OCI-LY3 (cell line): ENCODE measurements around the gene SLC39A3.

Experiments used
- H2AFZ ChIP-seq: fragments of 200-600, 300-600 bp; shearing (Covaris generic); 2 replicates; pipeline ENCODE4 v1.6.0; 2014; ENCODE audit warnings: antibody characterized with exemption, low read depth, low read length
- H3K27ac ChIP-seq: fragments of 200-600, 300-600 bp; sonication (generic); 2 replicates; pipeline ENCODE4 v1.5.1; 2014; ENCODE audit warnings: mild to moderate bottlenecking, low read length, moderate library complexity, mixed read lengths
- H3K27me3 ChIP-seq: fragments of 200-600, 300-600 bp; sonication (generic); 2 replicates; pipeline ENCODE4 v1.6.1; 2014; ENCODE audit warnings: low read depth, low read length, mixed read lengths
- H3K36me3 ChIP-seq: fragments of 200-600, 300-600 bp; sonication (generic); replicated peaks from 2 replicates; pipeline ENCODE3; 2014; ENCODE audit warnings: low read depth, low read length, mixed read lengths
- H3K4me1 ChIP-seq: fragments of 300-600, 200-600 bp; sonication (generic); 2 replicates; pipeline ENCODE4 v1.6.1; 2014; ENCODE audit warnings: low read length, mixed read lengths
- H3K4me2 ChIP-seq: fragments of 200-600, 300-600 bp; sonication (generic); 2 replicates; pipeline ENCODE4 v1.6.1; 2014; ENCODE audit warnings: low read length, mixed read lengths
- H3K4me3 ChIP-seq: fragments of 300-600, 200-600 bp; sonication (generic); 2 replicates; pipeline ENCODE4 v1.5.1; 2014; ENCODE audit warnings: antibody characterized with exemption, mild to moderate bottlenecking, low read length, moderate library complexity
- H3K79me2 ChIP-seq: fragments of 300-600, 200-600 bp; shearing (Covaris generic); 2 replicates; pipeline ENCODE4 v1.6.1; 2014; ENCODE audit warnings: mild to moderate bottlenecking, low read length, mixed read lengths
- H3K9ac ChIP-seq: fragments of 300-600, 200-600 bp; shearing (Covaris generic); 2 replicates; pipeline ENCODE4 v1.6.0; 2014; ENCODE audit warnings: mild to moderate bottlenecking, low read length, moderate library complexity
- H3K9me3 ChIP-seq: fragments of 200-600, 300-600 bp; shearing (Covaris generic); 2 replicates; pipeline ENCODE4 v1.6.1; 2014; ENCODE audit warnings: low read length, mixed read lengths; ENCODE audit not compliant: insufficient read depth
- H4K20me1 ChIP-seq: fragments of 200-600, 300-600 bp; sonication (generic); 2 replicates; pipeline ENCODE4 v1.6.1; 2016; ENCODE audit warnings: low read length, mixed read lengths; ENCODE audit not compliant: insufficient read depth
- CTCF ChIP-seq: fragments of 200-600, 300-600 bp; sonication (generic); IDR thresholded peaks from 2 replicates; pipeline ENCODE4 v1.5.1; 2014; ENCODE audit warnings: antibody characterized with exemption, low read length, low read depth
- EZH2phosphoT487 ChIP-seq: fragments of 200-600 bp; shearing (Covaris generic); IDR thresholded peaks from 2 replicates; pipeline ENCODE4 v1.6.1; 2018; ENCODE audit warnings: antibody characterized with exemption, mixed run types, low read depth

SLC39A3 gene

GRCh38 chr19:2690856-2691255 lies 49.0 kb downstream of the SLC39A3 start:
- H2AFZ ChIP-seq, result no peak overlapping the region
- no peaks in the 10 kb centered on the region for H3K79me2 ChIP-seq
- 0 out of 2 replicates have a peak, but pooled peaks cover 4% of the 10 kb centered on the region for H3K4me1 ChIP-seq
- no peak overlapping the region for H3K9ac ChIP-seq
- TF ChIP-seq CTCF (no peak), EZH2phosphoT487 (no peak)
- H3K4me2 ChIP-seq, result no peak overlapping the region
- no peak overlapping the region for H3K27ac ChIP-seq
- no peaks in the 10 kb centered on the region for H3K36me3 ChIP-seq
- no peaks in the 10 kb centered on the region for H4K20me1 ChIP-seq
- H3K27me3 ChIP-seq, result peaks cover 12% of the 10 kb centered on the region
- H3K4me3 ChIP-seq, result no peak overlapping the region
- no peaks in the 10 kb centered on the region for H3K9me3 ChIP-seq

GRCh38 chr19:2686360-2686759 lies 53.5 kb downstream of the SLC39A3 start:
- no peaks in the 10 kb centered on the region for H3K27me3 ChIP-seq
- H3K36me3 ChIP-seq, result no peaks in the 10 kb centered on the region
- H2AFZ ChIP-seq, result no peak overlapping the region
- no peak overlapping the region for H3K9ac ChIP-seq
- H3K9me3 ChIP-seq, result no peaks in the 10 kb centered on the region
- no peaks in the 10 kb centered on the region for H4K20me1 ChIP-seq
- no peak overlapping the region for H3K4me2 ChIP-seq
- H3K4me3 ChIP-seq, result no peak overlapping the region
- H3K27ac ChIP-seq, result no peak overlapping the region
- no peaks in the 10 kb centered on the region for H3K79me2 ChIP-seq
- H3K4me1 ChIP-seq, result peaks cover 4% of the 10 kb centered on the region; the same call in 1 of the 2 replicates
- no peak for TF ChIP-seq CTCF
- TF ChIP-seq EZH2phosphoT487, result no peak

- H3K36me3 ChIP-seq, result no peaks in the 10 kb centered on the region
- TF ChIP-seq CTCF (no peak), EZH2phosphoT487 (no peak)
- H3K27me3 ChIP-seq, result no peaks in the 10 kb centered on the region
- H3K9me3 ChIP-seq, result no peaks in the 10 kb centered on the region
- peaks cover 4% of the 10 kb centered on the region; the same call in 1 of the 2 replicates for H3K4me1 ChIP-seq
- H3K9ac ChIP-seq, result no peak overlapping the region
- no peak overlapping the region for H2AFZ ChIP-seq
- H3K4me3 ChIP-seq, result no peak overlapping the region
- H3K4me2 ChIP-seq, result no peak overlapping the region
- H3K27ac ChIP-seq, result no peak overlapping the region
- H3K79me2 ChIP-seq, result no peaks in the 10 kb centered on the region
- no peaks in the 10 kb centered on the region for H4K20me1 ChIP-seq
Observed at GRCh38 chr19:2685204-2685704, 54.6 kb downstream of the SLC39A3 start.

GRCh38 chr19:2683430-2684003 lies 56.3 kb downstream of the SLC39A3 start:
- Histone ChIP-seq H3K79me2 (no peaks in the 10 kb centered on the region), H3K4me1 (peaks cover 7% of the 10 kb centered on the region), H3K4me2 (no peak overlapping the region), H3K4me3 (no peak overlapping the region), H3K36me3 (no peaks in the 10 kb centered on the region), H3K9me3 (peaks cover 8% of the 10 kb centered on the region; the same call in 1 of the 2 replicates), H3K9ac (no peak overlapping the region), H4K20me1 (no peaks in the 10 kb centered on the region), H3K27ac (no peak overlapping the region), H3K27me3 (no peaks in the 10 kb centered on the region), H2AFZ (no peak overlapping the region)
- TF ChIP-seq EZH2phosphoT487 (no peak), CTCF (no peak)
